Liver (tissue), 9 donors: ENCODE results near the gene ARHGEF3. TPM values are rescaled to one million over a fixed set of nuclear protein-coding genes. Genes with fewer than 3 reads are reported as not detected.

Experiments
- DNase-seq: peaks from one replicate; pipeline ENCODE4 v3.0.0-alpha.2; 2017; ENCODE audit warnings: low spot score
- H3K27ac ChIP-seq, 2 donors: one replicate each; pipeline ENCODE4 v1.7.0; 2013; ENCODE audit warnings: inconsistent platforms in 2 of 2, low read length in 2 of 2, control low read depth in 1 of 2, low read depth in 1 of 2, mild to moderate bottlenecking in 1 of 2
- H3K27me3 ChIP-seq, 4 donors: one replicate each; pipeline versions ENCODE4 v1.6.1 to v1.7.0; 2013; ENCODE audit warnings: low read length in 3 of 4, inconsistent platforms in 1 of 4, mild to moderate bottlenecking in 1 of 4, moderate library complexity in 1 of 4; ENCODE audit not compliant: control insufficient read depth in 4 of 4, insufficient read depth in 4 of 4
- H3K36me3 ChIP-seq, 4 donors: one replicate each; pipeline versions ENCODE4 v1.6.1 to v1.7.0; 2013; ENCODE audit warnings: low read length in 3 of 4, mild to moderate bottlenecking in 3 of 4, low read depth in 1 of 4, moderate library complexity in 1 of 4; ENCODE audit not compliant: control insufficient read depth in 4 of 4, insufficient read depth in 3 of 4
- H3K4me1 ChIP-seq, 4 donors: one replicate each; pipeline versions ENCODE4 v1.6.1 to v1.7.0; 2013; ENCODE audit warnings: low read length in 3 of 4, mild to moderate bottlenecking in 3 of 4, moderate library complexity in 1 of 4; ENCODE audit not compliant: control insufficient read depth in 4 of 4, insufficient read depth in 4 of 4
- H3K4me3 ChIP-seq, 3 donors: one replicate each; pipeline versions ENCODE4 v1.6.1 to v1.7.0; 2013; ENCODE audit warnings: low read length in 3 of 3, control low read depth in 1 of 3, low read depth in 1 of 3, mild to moderate bottlenecking in 1 of 3
- H3K9ac ChIP-seq, 2 donors: one replicate each; pipeline ENCODE4 v1.7.0; 2013; ENCODE audit warnings: low read length in 2 of 2, mild to moderate bottlenecking in 2 of 2, moderate library complexity in 2 of 2, control low read depth in 1 of 2, low read depth in 1 of 2
- H3K9me3 ChIP-seq, 4 donors: one replicate each; pipeline versions ENCODE4 v1.6.1 to v1.7.0; 2013; ENCODE audit warnings: low read length in 3 of 4; ENCODE audit not compliant: control insufficient read depth in 4 of 4
- ATF3 ChIP-seq: IDR thresholded peaks from 2 replicates; pipeline ENCODE4 v1.6.1; 2016; ENCODE audit warnings: antibody characterized with exemption
- CTCF ChIP-seq: fragments of 150-350 bp; IDR thresholded peaks from 2 replicates; pipeline ENCODE4 v1.5.1; 2017; ENCODE audit warnings: improper control_type of control experiment, low read depth, low read length; ENCODE audit not compliant: missing input control
- EGR1 ChIP-seq, 2 donors: IDR thresholded peaks; 2 replicates each; pipeline ENCODE4 v1.6.1; 2016 to 2018; ENCODE audit warnings: antibody characterized with exemption in 2 of 2, low read depth in 2 of 2
- FOXA1 ChIP-seq: IDR thresholded peaks from 2 replicates; pipeline ENCODE4 v1.6.1; 2016; ENCODE audit warnings: antibody characterized with exemption
- FOXA2 ChIP-seq: IDR thresholded peaks from 2 replicates; pipeline ENCODE4 v1.6.1; 2016; ENCODE audit warnings: antibody characterized with exemption
- GABPA ChIP-seq, 2 donors: IDR thresholded peaks in 1 of 2; conservative IDR thresholded peaks in 1 of 2; 2 replicates each; pipeline ENCODE4 v1.6.1; 2016; ENCODE audit warnings: antibody characterized with exemption in 2 of 2, mild to moderate bottlenecking in 1 of 2, moderate library complexity in 1 of 2
- HNF4A ChIP-seq, 2 donors: conservative IDR thresholded peaks; 2 replicates each; pipeline ENCODE4 v1.6.1; 2016; ENCODE audit warnings: antibody characterized with exemption in 2 of 2, mild to moderate bottlenecking in 2 of 2
- HNF4G ChIP-seq: IDR thresholded peaks from 2 replicates; pipeline ENCODE4 v1.6.1; 2016; ENCODE audit warnings: antibody characterized with exemption
- JUND ChIP-seq, 2 donors: IDR thresholded peaks; 2 replicates each; pipeline ENCODE4 v1.6.1; 2016; ENCODE audit warnings: antibody characterized with exemption in 2 of 2
- MAX ChIP-seq: IDR thresholded peaks from 2 replicates; pipeline ENCODE4 v1.6.1; 2016; ENCODE audit warnings: antibody characterized with exemption
- NR2F2 ChIP-seq: IDR thresholded peaks from 2 replicates; pipeline ENCODE4 v1.6.1; 2016; ENCODE audit warnings: antibody characterized with exemption
- RAD21 ChIP-seq, 2 donors: IDR thresholded peaks; 2 replicates each; pipeline ENCODE4 v1.6.1; 2016; ENCODE audit warnings: antibody characterized with exemption in 2 of 2, mild to moderate bottlenecking in 2 of 2
- REST ChIP-seq: IDR thresholded peaks from 2 replicates; pipeline ENCODE4 v1.6.1; 2016; ENCODE audit warnings: antibody characterized with exemption, mild to moderate bottlenecking
- RXRA ChIP-seq, 2 donors: IDR thresholded peaks; 2 replicates each; pipeline ENCODE4 v1.6.1; 2017 to 2018; ENCODE audit warnings: antibody characterized with exemption in 2 of 2, mild to moderate bottlenecking in 1 of 2
- SP1 ChIP-seq: IDR thresholded peaks from 2 replicates; pipeline ENCODE4 v1.6.1; 2018; ENCODE audit warnings: antibody characterized with exemption, mild to moderate bottlenecking
- TAF1 ChIP-seq: conservative IDR thresholded peaks from 2 replicates; pipeline ENCODE4 v1.6.1; 2016; ENCODE audit warnings: antibody characterized with exemption, mild to moderate bottlenecking
- YY1 ChIP-seq: IDR thresholded peaks from 2 replicates; pipeline ENCODE4 v1.6.1; 2016; ENCODE audit warnings: antibody characterized with exemption, mild to moderate bottlenecking
- ZBTB33 ChIP-seq: IDR thresholded peaks from 2 replicates; pipeline ENCODE4 v1.6.1; 2016; ENCODE audit warnings: antibody characterized with exemption
- WGBS: extraction: QIAGEN DNeasy Blood & Tissue Kit; methylation state at CpG from one replicate; pipeline ENCODE4 v1.1.7; 2013; 5-methylcytosine and 5-hydroxymethylcytosine counted together
- polyA plus RNA-seq, 2 donors: library from polyadenylated mRNA; stranded (reverse) in 1 of 2; unstranded in 1 of 2; fragments of 200-250 nt in 1 of 2; fragments of >200 nt in 1 of 2; fragmentation: Nextera tagmentation in 1 of 2; extraction: Ambion mirVana in 1 of 2; gene quantifications; one replicate each; pipeline versions ENCODE4 v1.2.1 to v1.2.3, GENCODE V29; 2013 to 2015
- total RNA-seq, 2 donors: library from RNA; depleted of rRNA; stranded (reverse); fragments of >200 nt; gene quantifications; one replicate each; pipeline ENCODE4 v1.2.3, GENCODE V29; 2014
- donor health status: healthy.
- donor health status: healthy.
- donor health status: healthy.
- donor health status: healthy.
- donor health status: healthy.

ARHGEF3 gene
- total and polyA plus RNA-seq, 4 donors = 1.6 to 7.9 (median 2.0) TPM

- Histone ChIP-seq H3K4me1 (peaks cover 0 to 3% (median under 1%) of the 10 kb centered on the region in 4 donors), H3K9me3 (peaks cover 0 to 4% (median 0%) of the 10 kb centered on the region in 4 donors), H3K27me3 (no peaks in the 10 kb centered on the region), H3K27ac (no peak overlapping the region), H3K9ac (no peak overlapping the region), H3K36me3 (peaks cover 0 to 3% (median 0%) of the 10 kb centered on the region in 4 donors), H3K4me3 (no peak overlapping the region)
- TF ChIP-seq YY1 (no peak), JUND (IDR thresholded peaks at IDR 0.05) (no peak), REST (no peak), ZBTB33 (no peak), RAD21 (IDR thresholded peaks at IDR 0.05) (no peak), FOXA2 (no peak), EGR1 (IDR thresholded peaks at IDR 0.05; ENCODE audit: low read depth in 2 of 2) (no peak), NR2F2 (no peak), TAF1 (no peak), SP1 (no peak), RXRA (IDR thresholded peaks at IDR 0.05) (no peak), HNF4G (no peak)
- 93% methylated on average over 5 of the region's 5 CpGs for WGBS
- no peak for DNase-seq
Measured at GRCh38 chr3:56744016-56744415, 57.7 kb downstream of the ARHGEF3 start.

- no peak for DNase-seq
- H3K9ac ChIP-seq = no peak overlapping the region
- no peaks in the 10 kb centered on the region for H3K9me3 ChIP-seq
- H3K4me1 ChIP-seq = no peaks in the 10 kb centered on the region
- TF ChIP-seq GABPA (IDR thresholded peaks at IDR 0.05 in 1 of 2, conservative IDR thresholded peaks at IDR 0.05 in 1 of 2) (no peak), REST (no peak), RAD21 (IDR thresholded peaks at IDR 0.05) (no peak), FOXA1 (no peak), CTCF (no peak), HNF4G (no peak), NR2F2 (no peak), ZBTB33 (no peak), TAF1 (no peak), YY1 (no peak), HNF4A (conservative IDR thresholded peaks at IDR 0.05) (no peak), SP1 (no peak), RXRA (IDR thresholded peaks at IDR 0.05) (no peak), FOXA2 (no peak), ATF3 (no peak), MAX (no peak), EGR1 (IDR thresholded peaks at IDR 0.05; ENCODE audit: low read depth in 2 of 2) (no peak)
- WGBS = 94% methylated on average over 3 of the region's 3 CpGs
- peaks cover 0 to 3% (median 0%) of the 10 kb centered on the region in 4 donors for H3K36me3 ChIP-seq
- no peak overlapping the region for H3K27ac ChIP-seq
- H3K27me3 ChIP-seq = no peaks in the 10 kb centered on the region
- no peak overlapping the region for H3K4me3 ChIP-seq
Measured at GRCh38 chr3:56742887-56743286, 58.9 kb downstream of the ARHGEF3 start.
